ENCODE measurements around the gene EID2. TPM values are rescaled to one million over a fixed set of nuclear protein-coding genes. Genes with fewer than 3 reads are reported as not detected.
A peak's percentile ranks its signal among the peaks of the same experiment; 100 is the strongest.

Gene EID2
- total and polyA plus RNA-seq, 2 of the 13 experiments (the other 11 are each of a cell fraction or from before 2014, with no cell fraction given): 3.7 to 14.1 TPM

- TF ChIP-seq POGK (CRISPR knock-in tag; conservative IDR thresholded peaks at IDR 0.05): 0 out of 2 replicates have a peak, but pooled peaks have one; percentile 31
- TF ChIP-seq ZNF101 (CRISPR knock-in tag; IDR thresholded peaks at IDR 0.05; ENCODE audit: borderline replicate concordance, low read depth): no peak
- TF ChIP-seq ZNF34 (CRISPR knock-in tag; IDR thresholded peaks at IDR 0.05; ENCODE audit: borderline replicate concordance): no peak
- peak; percentile 79 for TF ChIP-seq TEAD3 (CRISPR knock-in tag; optimal IDR thresholded peaks at IDR 0.05; ENCODE audit: borderline replicate concordance)
- no peak for TF ChIP-seq PRDM4 (CRISPR knock-in tag; IDR thresholded peaks at IDR 0.05; ENCODE audit: borderline replicate concordance)
- TF ChIP-seq SNAPC2 (CRISPR knock-in tag; IDR thresholded peaks at IDR 0.05): 0 out of 2 replicates have a peak, but pooled peaks have one; percentile 58
- TF ChIP-seq MATR3 (CRISPR knock-in tag; IDR thresholded peaks at IDR 0.05): no peak
- TF ChIP-seq SIX4 (CRISPR knock-in tag; IDR thresholded peaks at IDR 0.05): no peak
- TF ChIP-seq MLLT10 (CRISPR knock-in tag; IDR thresholded peaks at IDR 0.05): no peak
- TF ChIP-seq ETV5 (CRISPR knock-in tag; IDR thresholded peaks at IDR 0.05; ENCODE audit: borderline replicate concordance): 0 out of 2 replicates have a peak, but pooled peaks have one; percentile 14
- TF ChIP-seq ZFX (CRISPR knock-in tag; IDR thresholded peaks at IDR 0.05; ENCODE audit: low read depth): peak; percentile 95
- peak; percentile 65; the same call in 1 of the 2 replicates for TF ChIP-seq DZIP1 (CRISPR knock-in tag; IDR thresholded peaks at IDR 0.05)
- no peak for TF ChIP-seq ZNF180 (CRISPR knock-in tag; IDR thresholded peaks at IDR 0.05; ENCODE audit: borderline replicate concordance, low read depth)
- peak; percentile 86 to 88 for TF ChIP-seq POLR2A (IDR thresholded peaks at IDR 0.05; ENCODE audit: insufficient read depth in 1 of 2, low read depth in 2 of 2, low read length in 2 of 2)
- TF ChIP-seq ZC3H4 (CRISPR knock-in tag; IDR thresholded peaks at IDR 0.05; ENCODE audit: borderline replicate concordance): no peak
- 0 out of 2 replicates have a peak, but pooled peaks have one; percentile 51 for TF ChIP-seq POGZ (CRISPR knock-in tag; IDR thresholded peaks at IDR 0.05)
- no peak for TF ChIP-seq RBAK (CRISPR knock-in tag; IDR thresholded peaks at IDR 0.05)
- TF ChIP-seq TBX2 (CRISPR knock-in tag; IDR thresholded peaks at IDR 0.05; ENCODE audit: borderline replicate concordance): 0 out of 2 replicates have a peak, but pooled peaks have one; percentile 46
- TF ChIP-seq MED1 (CRISPR knock-in tag; IDR thresholded peaks at IDR 0.05): peak; percentile 56
- peak; percentile 32; the same call in 1 of the 2 replicates for TF ChIP-seq ZBTB44 (CRISPR knock-in tag; IDR thresholded peaks at IDR 0.05)
- TF ChIP-seq NFRKB (IDR thresholded peaks at IDR 0.05): no peak
Observed at GRCh38 chr19:39539518-39540332, at the start of gene EID2 (continued).

All from HepG2 (cell line).